ENCODE data around the gene NPHP4. TPM values are rescaled to one million over a fixed set of nuclear protein-coding genes. Genes with fewer than 3 reads are reported as not detected.
A peak's percentile ranks its signal among the peaks of the same experiment; 100 is the strongest.

Gene NPHP4
- 7.5 and 12.1 TPM in 2 replicates for total RNA-seq

GRCh38 chr1:5992026-5992813 is at the start of gene NPHP4:
TSS of gene NPHP4 (minus strand) at chr1:5992425. CDS start at chr1:5986289, 6,136 bp downstream.
- DNase-seq (ENCODE audit: extremely low read depth, low read depth, low spot score) = peak; percentile 93

- DNase-seq (ENCODE audit: extremely low read depth, low read depth, low spot score) = no peak
These were observed 49.3 kb upstream of the NPHP4 start for GRCh38 chr1:6041432-6042062.

- no peak for DNase-seq (ENCODE audit: extremely low read depth, low read depth, low spot score)
These were observed 48.7 kb upstream of the NPHP4 start for GRCh38 chr1:6040861-6041415.

- DNase-seq (ENCODE audit: extremely low read depth, low read depth, low spot score) = no peak
These were observed 48.2 kb upstream of the NPHP4 start for GRCh38 chr1:6040444-6040843.

GRCh38 chr1:6039031-6039430 is 46.8 kb upstream of the NPHP4 start:
- DNase-seq (ENCODE audit: extremely low read depth, low read depth, low spot score) = no peak

- no peak for DNase-seq (ENCODE audit: extremely low read depth, low read depth, low spot score)
These were observed 46.4 kb upstream of the NPHP4 start for GRCh38 chr1:6038603-6039002.

- no peak for DNase-seq (ENCODE audit: extremely low read depth, low read depth, low spot score)
These were observed 45.1 kb upstream of the NPHP4 start for GRCh38 chr1:6037338-6037762.

- no peak for DNase-seq (ENCODE audit: extremely low read depth, low read depth, low spot score)
These were observed 43.5 kb upstream of the NPHP4 start for GRCh38 chr1:6035719-6036118.

GRCh38 chr1:6035303-6035702 is 43.1 kb upstream of the NPHP4 start:
- DNase-seq (ENCODE audit: extremely low read depth, low read depth, low spot score) = no peak

- no peak for DNase-seq (ENCODE audit: extremely low read depth, low read depth, low spot score)
These were observed 42.5 kb upstream of the NPHP4 start for GRCh38 chr1:6034750-6035096.

- DNase-seq (ENCODE audit: extremely low read depth, low read depth, low spot score) = no peak
These were observed 41.9 kb upstream of the NPHP4 start for GRCh38 chr1:6033986-6034749.

GRCh38 chr1:6033124-6033523 is 40.9 kb upstream of the NPHP4 start:
- DNase-seq (ENCODE audit: extremely low read depth, low read depth, low spot score) = no peak

GRCh38 chr1:6030547-6031261 is 38.5 kb upstream of the NPHP4 start:
- DNase-seq (ENCODE audit: extremely low read depth, low read depth, low spot score) = no peak

- DNase-seq (ENCODE audit: extremely low read depth, low read depth, low spot score) = no peak
These were observed 37.9 kb upstream of the NPHP4 start for GRCh38 chr1:6030132-6030531.

- no peak for DNase-seq (ENCODE audit: extremely low read depth, low read depth, low spot score)
These were observed 37.1 kb upstream of the NPHP4 start for GRCh38 chr1:6029351-6029750.

GRCh38 chr1:6028042-6028850 is 36.0 kb upstream of the NPHP4 start:
- no peak for DNase-seq (ENCODE audit: extremely low read depth, low read depth, low spot score)

GRCh38 chr1:6027591-6027990 is 35.4 kb upstream of the NPHP4 start:
- DNase-seq (ENCODE audit: extremely low read depth, low read depth, low spot score) = no peak

- no peak for DNase-seq (ENCODE audit: extremely low read depth, low read depth, low spot score)
These were observed 34.0 kb upstream of the NPHP4 start for GRCh38 chr1:6026095-6026809.
